Measurements from ENCODE around the gene FBXW9.
A peak's percentile ranks its signal among the peaks of the same experiment; 100 is the strongest.
"Not testable (repeated sequence)": the region's sequence is repeated elsewhere in the genome, so short reads cannot be mapped to it uniquely, and the experiment has no call there.

The FBXW9 gene

GRCh38 chr19:12703046-12703445 is 6.6 kb upstream of the FBXW9 start:
- H3K4me3 ChIP-seq (IDR thresholded peaks at IDR 0.05; ENCODE audit: insufficient read depth, low read depth, low read length) = no peak overlapping the region
- peaks cover 11% of the 10 kb centered on the region for H3K4me1 ChIP-seq (ENCODE audit: low read depth, poor library complexity, severe bottlenecking)
- H3K27me3 ChIP-seq (ENCODE audit: insufficient read depth, low read depth) = no peaks in the 10 kb centered on the region
- H2AFZ ChIP-seq (ENCODE audit: low read depth) = no peak overlapping the region
- TF ChIP-seq CTCF (conservative IDR thresholded peaks at IDR 0.05; ENCODE audit: low read depth, low read length) = no peak
- H3K27ac ChIP-seq = no peak overlapping the region
- H3K36me3 ChIP-seq (ENCODE audit: insufficient read depth) = no peaks in the 10 kb centered on the region; the same call in 1 of the 2 replicates
- no peak overlapping the region for H3K4me2 ChIP-seq
- no peaks in the 10 kb centered on the region for H3K79me2 ChIP-seq (ENCODE audit: insufficient read depth, low read depth)
- H3K9ac ChIP-seq = no peak overlapping the region
- no peaks in the 10 kb centered on the region for H4K20me1 ChIP-seq (ENCODE audit: insufficient read depth)

GRCh38 chr19:12701596-12702282 is 5.3 kb upstream of the FBXW9 start:
- no peak overlapping the region for H3K9ac ChIP-seq
- H2AFZ ChIP-seq (ENCODE audit: low read depth) = no peak overlapping the region
- no peaks in the 10 kb centered on the region; the same call in 1 of the 2 replicates for H3K36me3 ChIP-seq (ENCODE audit: insufficient read depth)
- H3K79me2 ChIP-seq (ENCODE audit: insufficient read depth, low read depth) = no peaks in the 10 kb centered on the region
- no peaks in the 10 kb centered on the region for H3K27me3 ChIP-seq (ENCODE audit: insufficient read depth, low read depth)
- H3K4me2 ChIP-seq = no peak overlapping the region
- no peak for TF ChIP-seq CTCF (conservative IDR thresholded peaks at IDR 0.05; ENCODE audit: low read depth, low read length)
- H3K4me1 ChIP-seq (ENCODE audit: low read depth, poor library complexity, severe bottlenecking) = peaks cover 21% of the 10 kb centered on the region
- no peak overlapping the region for H3K4me3 ChIP-seq (IDR thresholded peaks at IDR 0.05; ENCODE audit: insufficient read depth, low read depth, low read length)
- H3K27ac ChIP-seq = no peak overlapping the region
- H4K20me1 ChIP-seq (ENCODE audit: insufficient read depth) = no peaks in the 10 kb centered on the region

- Histone ChIP-seq H4K20me1 (ENCODE audit: insufficient read depth) (no peaks in the 10 kb centered on the region), H3K9ac (no peak overlapping the region), H3K4me2 (peak overlapping the region; percentile 88; the same call in 1 of the 2 replicates), H3K27ac (no peak overlapping the region), H3K4me3 (IDR thresholded peaks at IDR 0.05; ENCODE audit: insufficient read depth, low read depth, low read length) (no peak overlapping the region), H3K27me3 (ENCODE audit: insufficient read depth, low read depth) (no peaks in the 10 kb centered on the region), H3K79me2 (ENCODE audit: insufficient read depth, low read depth) (no peaks in the 10 kb centered on the region), H2AFZ (ENCODE audit: low read depth) (no peak overlapping the region), H3K4me1 (ENCODE audit: low read depth, poor library complexity, severe bottlenecking) (peaks cover 33% of the 10 kb centered on the region), H3K36me3 (ENCODE audit: insufficient read depth) (no peaks in the 10 kb centered on the region; the same call in 1 of the 2 replicates)
- no peak for TF ChIP-seq CTCF (conservative IDR thresholded peaks at IDR 0.05; ENCODE audit: low read depth, low read length)
Observed at GRCh38 chr19:12698138-12698537, 1.7 kb upstream of the FBXW9 start.

- not testable (repeated sequence) for H3K27me3 ChIP-seq (ENCODE audit: insufficient read depth, low read depth); H3K36me3 ChIP-seq (ENCODE audit: insufficient read depth); H3K79me2 ChIP-seq (ENCODE audit: insufficient read depth, low read depth); H3K27ac ChIP-seq; H3K4me3 ChIP-seq (IDR thresholded peaks at IDR 0.05; ENCODE audit: insufficient read depth, low read depth, low read length); H2AFZ ChIP-seq (ENCODE audit: low read depth); H4K20me1 ChIP-seq (ENCODE audit: insufficient read depth); H3K9ac ChIP-seq
- H3K4me1 ChIP-seq (ENCODE audit: low read depth, poor library complexity, severe bottlenecking) = peaks cover 33% of the 10 kb centered on the region
- H3K4me2 ChIP-seq = peak overlapping the region; percentile 88
Observed at GRCh38 chr19:12697425-12697824, 994 bp upstream of the FBXW9 start.

- Histone ChIP-seq H3K27me3 (ENCODE audit: insufficient read depth, low read depth) (no peaks in the 10 kb centered on the region), H3K27ac (peak overlapping the region; percentile 59), H3K9ac (peak overlapping the region; percentile 86), H3K36me3 (ENCODE audit: insufficient read depth) (no peaks in the 10 kb centered on the region), H3K4me3 (IDR thresholded peaks at IDR 0.05; ENCODE audit: insufficient read depth, low read depth, low read length) (peak overlapping the region; percentile 45), H4K20me1 (ENCODE audit: insufficient read depth) (no peaks in the 10 kb centered on the region), H3K4me2 (peak overlapping the region; percentile 88), H3K79me2 (ENCODE audit: insufficient read depth, low read depth) (no peaks in the 10 kb centered on the region), H3K4me1 (ENCODE audit: low read depth, poor library complexity, severe bottlenecking) (peaks cover 33% of the 10 kb centered on the region), H2AFZ (ENCODE audit: low read depth) (peak overlapping the region; percentile 37)
- TF ChIP-seq CTCF (conservative IDR thresholded peaks at IDR 0.05; ENCODE audit: low read depth, low read length) = no peak
Observed at GRCh38 chr19:12695997-12696365, 450 bp downstream of the FBXW9 start.

All from KMS-11 (cell line).